ENCODE data around the gene GID8. TPM values are rescaled to one million over a fixed set of nuclear protein-coding genes. Genes with fewer than 3 reads are reported as not detected.

GID8 gene
- total RNA-seq, 1 experiment from 2014 or later = 37.2 TPM

DNA sequence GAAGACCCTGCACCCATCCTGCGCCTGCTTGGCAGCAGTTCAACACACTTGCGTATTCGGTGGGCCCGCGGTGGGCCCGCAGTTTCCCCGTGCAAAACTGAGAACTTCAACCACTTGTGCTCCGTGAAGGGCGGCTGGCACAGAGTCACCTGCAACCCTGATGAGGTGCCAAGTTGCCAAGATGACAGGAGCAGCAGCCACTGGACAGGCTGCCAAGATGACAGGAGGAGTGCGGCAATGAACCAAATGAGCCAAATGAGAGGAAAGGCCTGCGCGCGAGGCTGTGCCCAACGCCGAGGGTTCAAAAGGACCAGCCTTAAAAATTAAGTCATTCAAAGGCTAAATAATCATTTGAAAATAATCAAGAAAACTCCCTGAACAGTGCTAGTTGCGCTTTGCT is 31.7 kb upstream of the GID8 start:
- intact Hi-C loops (cut with micrococcal nuclease) = no loop called here
- Histone ChIP-seq H3K27ac (ENCODE audit: low read length) (no peak overlapping the region), H3K4me3 (ENCODE audit: low read length) (no peak overlapping the region), H3K9ac (ENCODE audit: low read length) (no peak overlapping the region), H4K20me1 (ENCODE audit: low read length) (peaks cover 21% of the 10 kb centered on the region; the same call in 1 of the 2 replicates), H3K9me3 (ENCODE audit: low read length) (no peaks in the 10 kb centered on the region), H3K4me1 (ENCODE audit: insufficient read depth, low read length) (peaks cover 6% of the 10 kb centered on the region; the same call in 1 of the 2 replicates), H3K9me2 (replicated peaks; ENCODE audit: low read length) (no peaks in the 10 kb centered on the region), H3K4me2 (ENCODE audit: low read length) (no peak overlapping the region), H3K27me3 (ENCODE audit: low read length) (no peaks in the 10 kb centered on the region), H3K79me2 (ENCODE audit: low read length) (peaks cover 26% of the 10 kb centered on the region), H3K36me3 (ENCODE audit: low read depth, low read length) (peaks cover 88% of the 10 kb centered on the region), H3F3A (ENCODE audit: low read length, unreplicated experiment) (no peaks in the 10 kb centered on the region), H2AFZ (ENCODE audit: low read length) (no peak overlapping the region)
- CTCF ChIA-PET = no interaction called here
- DNase-seq (no peak), ATAC-seq (no peak)
- BruUV-seq (replicated peaks) = no TSS peak
- TF ChIP-seq EZH2phosphoT487 (IDR thresholded peaks at IDR 0.05; ENCODE audit: borderline replicate concordance, low read length) (no peak), EZH2 (IDR thresholded peaks at IDR 0.05; ENCODE audit: low read length, unreplicated experiment) (no peak)
- TF ChIP-seq, protein P1, sequence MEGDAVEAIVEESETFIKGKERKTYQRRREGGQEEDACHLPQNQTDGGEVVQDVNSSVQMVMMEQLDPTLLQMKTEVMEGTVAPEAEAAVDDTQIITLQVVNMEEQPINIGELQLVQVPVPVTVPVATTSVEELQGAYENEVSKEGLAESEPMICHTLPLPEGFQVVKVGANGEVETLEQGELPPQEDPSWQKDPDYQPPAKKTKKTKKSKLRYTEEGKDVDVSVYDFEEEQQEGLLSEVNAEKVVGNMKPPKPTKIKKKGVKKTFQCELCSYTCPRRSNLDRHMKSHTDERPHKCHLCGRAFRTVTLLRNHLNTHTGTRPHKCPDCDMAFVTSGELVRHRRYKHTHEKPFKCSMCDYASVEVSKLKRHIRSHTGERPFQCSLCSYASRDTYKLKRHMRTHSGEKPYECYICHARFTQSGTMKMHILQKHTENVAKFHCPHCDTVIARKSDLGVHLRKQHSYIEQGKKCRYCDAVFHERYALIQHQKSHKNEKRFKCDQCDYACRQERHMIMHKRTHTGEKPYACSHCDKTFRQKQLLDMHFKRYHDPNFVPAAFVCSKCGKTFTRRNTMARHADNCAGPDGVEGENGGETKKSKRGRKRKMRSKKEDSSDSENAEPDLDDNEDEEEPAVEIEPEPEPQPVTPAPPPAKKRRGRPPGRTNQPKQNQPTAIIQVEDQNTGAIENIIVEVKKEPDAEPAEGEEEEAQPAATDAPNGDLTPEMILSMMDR (conservative IDR thresholded peaks at IDR 0.05; ENCODE audit: low read depth, low read length) = no peak
- POLR2A ChIA-PET (ENCODE audit: unreplicated experiment) = no interaction called here

GRCh38 chr20:62906647-62907375 is 31.1 kb upstream of the GID8 start:
- no peak for DNase-seq
- ATAC-seq = no peak
- Histone ChIP-seq H3K9me3 (ENCODE audit: low read length) (no peaks in the 10 kb centered on the region), H3F3A (ENCODE audit: low read length, unreplicated experiment) (no peaks in the 10 kb centered on the region), H3K4me3 (ENCODE audit: low read length) (no peak overlapping the region), H3K4me2 (ENCODE audit: low read length) (no peak overlapping the region), H3K36me3 (ENCODE audit: low read depth, low read length) (peaks cover 88% of the 10 kb centered on the region), H4K20me1 (ENCODE audit: low read length) (peaks cover 26% of the 10 kb centered on the region; the same call in 1 of the 2 replicates), H3K9me2 (replicated peaks; ENCODE audit: low read length) (no peaks in the 10 kb centered on the region), H3K27ac (ENCODE audit: low read length) (no peak overlapping the region), H3K4me1 (ENCODE audit: insufficient read depth, low read length) (peaks cover 5% of the 10 kb centered on the region; the same call in 1 of the 2 replicates), H3K27me3 (ENCODE audit: low read length) (no peaks in the 10 kb centered on the region), H2AFZ (ENCODE audit: low read length) (no peak overlapping the region), H3K79me2 (ENCODE audit: low read length) (peaks cover 32% of the 10 kb centered on the region), H3K9ac (ENCODE audit: low read length) (no peak overlapping the region)
- intact Hi-C loops (cut with micrococcal nuclease) = no loop called here
- POLR2A ChIA-PET (ENCODE audit: unreplicated experiment) = interaction anchor here (0.6 kb wide), 1 partner anchor 13 kb away, joined by 3 read pairs; no protein-coding TSS in a partner anchor
- no peak for TF ChIP-seq EZH2phosphoT487 (IDR thresholded peaks at IDR 0.05; ENCODE audit: borderline replicate concordance, low read length)
- TF ChIP-seq, protein P1 (conservative IDR thresholded peaks at IDR 0.05; ENCODE audit: low read depth, low read length) = no peak
- no peak for TF ChIP-seq EZH2 (IDR thresholded peaks at IDR 0.05; ENCODE audit: low read length, unreplicated experiment)
- CTCF ChIA-PET = interaction anchor here (0.6 kb wide), 2 partner anchors 31 to 605 kb away, joined by 3 read pairs; no protein-coding TSS in a partner anchor
- BruUV-seq (replicated peaks) = no TSS peak
